ENCODE measurements around the gene ADIPOR2. TPM values are rescaled to one million over a fixed set of nuclear protein-coding genes. Genes with fewer than 3 reads are reported as not detected.
A peak's percentile ranks its signal among the peaks of the same experiment; 100 is the strongest.

Gene ADIPOR2
- total and polyA plus RNA-seq, 7 donors: 25.2 to 65.9 (median 29.6) TPM

- H3K9me3 ChIP-seq: no peaks in the 10 kb centered on the region
- intact Hi-C loops (cut with DNase I): loop anchor here (1.0 to 5.0 kb wide), 5 partner anchors 144 to 786 kb away; partner anchors contain the start of gene CACNA1C
- no peaks in the 10 kb centered on the region for H3K27me3 ChIP-seq
- peak overlapping the region; percentile 34 to 64 (median 58) for H3K4me3 ChIP-seq
- TF ChIP-seq EP300 (IDR thresholded peaks at IDR 0.05) (no peak), POLR2AphosphoS5 (IDR thresholded peaks at IDR 0.05) (no peak), POLR2A (IDR thresholded peaks at IDR 0.05) (no peak)
- TF ChIP-seq, protein P1, sequence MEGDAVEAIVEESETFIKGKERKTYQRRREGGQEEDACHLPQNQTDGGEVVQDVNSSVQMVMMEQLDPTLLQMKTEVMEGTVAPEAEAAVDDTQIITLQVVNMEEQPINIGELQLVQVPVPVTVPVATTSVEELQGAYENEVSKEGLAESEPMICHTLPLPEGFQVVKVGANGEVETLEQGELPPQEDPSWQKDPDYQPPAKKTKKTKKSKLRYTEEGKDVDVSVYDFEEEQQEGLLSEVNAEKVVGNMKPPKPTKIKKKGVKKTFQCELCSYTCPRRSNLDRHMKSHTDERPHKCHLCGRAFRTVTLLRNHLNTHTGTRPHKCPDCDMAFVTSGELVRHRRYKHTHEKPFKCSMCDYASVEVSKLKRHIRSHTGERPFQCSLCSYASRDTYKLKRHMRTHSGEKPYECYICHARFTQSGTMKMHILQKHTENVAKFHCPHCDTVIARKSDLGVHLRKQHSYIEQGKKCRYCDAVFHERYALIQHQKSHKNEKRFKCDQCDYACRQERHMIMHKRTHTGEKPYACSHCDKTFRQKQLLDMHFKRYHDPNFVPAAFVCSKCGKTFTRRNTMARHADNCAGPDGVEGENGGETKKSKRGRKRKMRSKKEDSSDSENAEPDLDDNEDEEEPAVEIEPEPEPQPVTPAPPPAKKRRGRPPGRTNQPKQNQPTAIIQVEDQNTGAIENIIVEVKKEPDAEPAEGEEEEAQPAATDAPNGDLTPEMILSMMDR (IDR thresholded peaks at IDR 0.05): no peak
- peaks cover 0 to 35% (median 31%) of the 10 kb centered on the region in 4 donors for H3K4me1 ChIP-seq
- H3K36me3 ChIP-seq: no peaks in the 10 kb centered on the region
- DNase-seq: no peak
- 1 to 3% methylated on average over 43 of the region's 43 CpGs for WGBS, 2 donors
- peak overlapping the region; percentile 78 to 86 (median 84) for H3K27ac ChIP-seq
Measured at GRCh38 chr12:1796515-1797010, 105.7 kb downstream of the ADIPOR2 start.

DNA sequence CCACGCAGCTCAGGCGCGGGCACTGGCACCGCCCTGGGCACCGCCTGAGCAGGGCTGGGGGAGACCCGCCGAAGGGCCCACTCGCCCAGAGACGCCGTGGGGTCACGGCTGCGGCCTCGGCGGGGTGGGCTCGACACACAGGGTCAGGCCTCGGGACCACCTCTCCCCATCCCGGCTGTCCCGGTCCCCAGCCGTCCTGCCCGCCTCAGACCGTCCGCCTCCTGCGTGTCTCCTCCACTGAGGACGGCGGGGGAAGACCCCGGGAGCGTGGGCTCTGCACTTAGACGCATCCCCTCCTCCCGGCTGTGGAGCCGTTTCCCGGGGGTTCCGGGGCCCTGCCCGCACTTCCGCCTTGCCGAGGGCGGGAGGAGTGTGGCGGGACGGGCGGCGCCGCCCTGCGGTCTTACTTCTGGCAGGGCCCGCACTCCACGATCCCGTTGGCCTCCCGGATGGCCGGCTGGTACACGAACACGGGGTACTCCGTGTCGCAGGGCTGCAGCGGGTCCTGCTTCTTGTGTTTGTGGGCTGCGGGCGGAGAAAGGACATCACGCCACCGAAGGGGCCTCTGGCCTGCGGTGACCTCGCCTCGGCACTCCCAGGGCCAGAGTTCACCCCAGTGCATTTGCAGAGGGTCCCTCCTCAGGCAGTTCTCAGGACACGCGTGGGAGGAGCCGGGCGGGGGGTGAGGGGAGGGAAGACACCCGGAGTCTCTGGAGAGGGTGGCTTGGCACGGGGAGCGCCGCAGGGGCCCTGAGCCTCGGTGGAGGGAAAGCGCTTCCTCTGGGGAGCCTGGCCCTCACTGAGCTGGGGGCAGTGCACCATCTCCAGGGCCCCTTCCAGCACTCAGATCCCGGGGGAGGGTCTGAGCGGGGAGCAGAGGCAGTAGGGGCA lies 106.4 kb downstream of the ADIPOR2 start:
- peak; percentile 82 for DNase-seq
- WGBS, 2 donors: 10 to 17% methylated on average over 71 of the region's 71 CpGs
- Histone ChIP-seq H3K9me3 (no peaks in the 10 kb centered on the region), H3K36me3 (no peaks in the 10 kb centered on the region), H3K4me1 (peaks cover 0 to 35% (median 30%) of the 10 kb centered on the region in 4 donors), H3K4me3 (peak overlapping the region; percentile 34 to 64 (median 58)), H3K27me3 (no peaks in the 10 kb centered on the region), H3K27ac (peak overlapping the region; percentile 78 to 86 (median 84))
- TF ChIP-seq, protein P1 (IDR thresholded peaks at IDR 0.05): no peak
- TF ChIP-seq POLR2A (IDR thresholded peaks at IDR 0.05): peak in 1 of 2 donors; percentile 56
- TF ChIP-seq EP300 (IDR thresholded peaks at IDR 0.05): no peak
- peak in 3 of 4 donors; percentile 64 to 77 (median 76) for TF ChIP-seq POLR2AphosphoS5 (IDR thresholded peaks at IDR 0.05)
- intact Hi-C loops (cut with DNase I): loop anchor here (2.0 to 5.0 kb wide), 3 partner anchors 255 to 786 kb away; partner anchors contain the start of gene CACNA1C

DNA sequence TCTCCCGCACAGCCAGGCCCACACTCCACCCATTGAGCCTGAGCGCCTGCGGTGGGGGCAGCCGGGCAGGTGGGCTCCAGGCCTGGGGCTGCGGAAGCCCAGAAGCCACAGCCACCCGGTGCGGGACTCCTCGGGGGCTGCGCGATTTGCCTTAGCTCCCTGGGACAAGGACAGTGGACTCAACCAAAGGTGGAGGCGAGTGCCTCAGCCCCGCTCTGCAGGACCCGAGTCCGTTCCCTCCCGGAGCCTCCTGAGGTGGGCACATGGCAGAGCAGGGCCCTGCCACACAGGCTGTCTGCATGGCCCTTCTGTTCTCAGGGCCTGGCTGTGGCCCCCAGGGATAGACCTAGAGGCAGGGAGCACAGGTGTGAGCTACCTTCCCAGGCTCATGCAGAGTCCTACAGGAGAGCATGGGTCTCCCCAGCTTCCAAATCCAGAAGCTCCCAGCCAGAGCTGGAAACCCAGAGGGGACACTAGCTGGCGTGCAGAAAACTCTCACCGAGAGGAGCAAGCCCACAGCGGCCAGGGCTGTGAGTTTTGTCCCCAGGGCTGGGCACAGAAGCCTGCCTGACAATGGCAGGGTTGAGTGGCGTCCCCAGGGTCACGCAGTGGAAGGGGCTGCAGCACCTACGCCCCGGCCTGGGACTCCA lies 107.2 kb downstream of the ADIPOR2 start:
- no peak overlapping the region for H3K4me3 ChIP-seq
- TF ChIP-seq EP300 (IDR thresholded peaks at IDR 0.05) (no peak), POLR2AphosphoS5 (IDR thresholded peaks at IDR 0.05) (no peak), POLR2A (IDR thresholded peaks at IDR 0.05) (no peak)
- TF ChIP-seq, protein P1 (IDR thresholded peaks at IDR 0.05): no peak
- H3K4me1 ChIP-seq: peaks cover 0 to 35% (median 30%) of the 10 kb centered on the region in 4 donors
- peak overlapping the region; percentile 78 to 86 (median 84) for H3K27ac ChIP-seq
- WGBS, 2 donors: 93 to 94% methylated on average over 22 of the region's 22 CpGs
- H3K9me3 ChIP-seq: no peaks in the 10 kb centered on the region
- intact Hi-C loops (cut with DNase I): loop anchor here (2.0 to 5.0 kb wide), 3 partner anchors 254 to 785 kb away; partner anchors contain the start of gene CACNA1C
- peak; percentile 66 for DNase-seq
- H3K36me3 ChIP-seq: no peaks in the 10 kb centered on the region
- H3K27me3 ChIP-seq: no peaks in the 10 kb centered on the region

- no peaks in the 10 kb centered on the region for H3K36me3 ChIP-seq
- 85 to 92% methylated on average over 6 of the region's 6 CpGs for WGBS, 2 donors
- no peaks in the 10 kb centered on the region for H3K9me3 ChIP-seq
- H3K4me3 ChIP-seq: no peak overlapping the region
- intact Hi-C loops (cut with DNase I): loop anchor here (5.0 kb wide), 2 partner anchors 254 to 489 kb away; partner anchors contain the start of gene CACNA1C
- H3K4me1 ChIP-seq: peaks cover 0 to 35% (median 30%) of the 10 kb centered on the region in 4 donors
- TF ChIP-seq, protein P1 (IDR thresholded peaks at IDR 0.05): no peak
- TF ChIP-seq POLR2A (IDR thresholded peaks at IDR 0.05) (no peak), EP300 (IDR thresholded peaks at IDR 0.05) (no peak), POLR2AphosphoS5 (IDR thresholded peaks at IDR 0.05) (no peak)
- DNase-seq: no peak
- H3K27ac ChIP-seq: no peak overlapping the region
- H3K27me3 ChIP-seq: no peaks in the 10 kb centered on the region
Measured at GRCh38 chr12:1798641-1799020, 107.8 kb downstream of the ADIPOR2 start.

Measured in sigmoid colon (tissue), 7 donors.